IPS DF 4.7 (cell line): ENCODE results near the gene DDX47.

Experiments
- DNase-seq: peaks from one replicate; pipeline ENCODE4 v3.0.0-alpha.2; 2013; ENCODE audit warnings: low spot score; ENCODE audit errors: extremely low read depth

The DDX47 gene

GRCh38 chr12:12813120-12814101 lies at the start of gene DDX47:
Gene DDX47 (plus strand): TSS chr12:12813346. CDS start chr12:12813368, 22 bp downstream.
- peak; percentile 71 for DNase-seq

- DNase-seq: no peak
Measured at GRCh38 chr12:12764824-12765223, 48.3 kb upstream of the DDX47 start.

- DNase-seq: no peak
Measured at GRCh38 chr12:12770262-12770661, 42.9 kb upstream of the DDX47 start.

GRCh38 chr12:12774791-12775190 lies 38.4 kb upstream of the DDX47 start:
- no peak for DNase-seq

GRCh38 chr12:12776261-12776660 lies 36.9 kb upstream of the DDX47 start:
- no peak for DNase-seq

GRCh38 chr12:12777092-12777491 lies 36.1 kb upstream of the DDX47 start:
- no peak for DNase-seq

GRCh38 chr12:12779007-12779406 lies 34.1 kb upstream of the DDX47 start:
- no peak for DNase-seq

GRCh38 chr12:12779529-12779928 lies 33.6 kb upstream of the DDX47 start:
- no peak for DNase-seq

GRCh38 chr12:12784116-12784515 lies 29.0 kb upstream of the DDX47 start:
- no peak for DNase-seq

GRCh38 chr12:12784911-12785814 lies 28.0 kb upstream of the DDX47 start, which contains the start of gene APOLD1:
Gene APOLD1 (plus strand): TSS chr12:12785659. CDS start chr12:12785692, 33 bp downstream.
- DNase-seq: no peak

- DNase-seq: no peak
Measured at GRCh38 chr12:12786351-12786705, 26.8 kb upstream of the DDX47 start.

- no peak for DNase-seq
Measured at GRCh38 chr12:12786706-12787601, 26.2 kb upstream of the DDX47 start.

- DNase-seq: no peak
Measured at GRCh38 chr12:12788131-12788530, 25.0 kb upstream of the DDX47 start.

GRCh38 chr12:12788675-12789368 lies 24.3 kb upstream of the DDX47 start:
- no peak for DNase-seq

- DNase-seq: no peak
Measured at GRCh38 chr12:12790956-12791355, 22.2 kb upstream of the DDX47 start.

- DNase-seq: no peak
Measured at GRCh38 chr12:12791756-12792369, 21.3 kb upstream of the DDX47 start.

- no peak for DNase-seq
Measured at GRCh38 chr12:12792421-12792820, 20.7 kb upstream of the DDX47 start.

- DNase-seq: no peak
Measured at GRCh38 chr12:12794686-12795085, 18.5 kb upstream of the DDX47 start.

- no peak for DNase-seq
Measured at GRCh38 chr12:12796171-12796570, 17.0 kb upstream of the DDX47 start.
